HG03025 (cell line): ENCODE measurements around the gene DOK6.
"Not testable (repeated sequence)": the region's sequence is repeated elsewhere in the genome, so short reads cannot be mapped to it uniquely, and the experiment has no call there.

ENCODE experiments used
- ATAC-seq: cut with Tn5 transposase; IDR thresholded peaks from one replicate; pipeline ENCODE4 v1.9.1; 2021; ENCODE audit warnings: mild to moderate bottlenecking, moderate library complexity; ENCODE audit not compliant: unreplicated experiment, low FRiP score

The DOK6 gene

DNA sequence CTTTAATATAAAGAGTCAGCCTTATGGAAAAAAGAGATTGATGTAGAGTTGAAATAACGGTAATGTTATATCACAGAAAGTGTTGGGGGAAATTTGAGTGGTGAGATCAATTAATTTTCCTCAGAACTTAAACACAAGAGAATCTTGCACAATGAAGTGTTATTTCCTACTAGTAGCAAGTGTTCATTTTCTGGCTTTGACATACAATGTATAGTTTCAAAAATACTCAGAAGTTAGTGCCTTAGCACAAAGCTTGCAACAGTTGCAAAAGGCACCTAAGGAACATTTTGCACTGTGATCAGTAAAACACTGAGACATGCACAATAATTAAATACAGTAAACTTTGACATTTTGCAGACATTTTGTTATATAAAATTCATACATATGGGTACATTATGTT lies 385.7 kb downstream of the DOK6 start:
- no peak for ATAC-seq

DNA sequence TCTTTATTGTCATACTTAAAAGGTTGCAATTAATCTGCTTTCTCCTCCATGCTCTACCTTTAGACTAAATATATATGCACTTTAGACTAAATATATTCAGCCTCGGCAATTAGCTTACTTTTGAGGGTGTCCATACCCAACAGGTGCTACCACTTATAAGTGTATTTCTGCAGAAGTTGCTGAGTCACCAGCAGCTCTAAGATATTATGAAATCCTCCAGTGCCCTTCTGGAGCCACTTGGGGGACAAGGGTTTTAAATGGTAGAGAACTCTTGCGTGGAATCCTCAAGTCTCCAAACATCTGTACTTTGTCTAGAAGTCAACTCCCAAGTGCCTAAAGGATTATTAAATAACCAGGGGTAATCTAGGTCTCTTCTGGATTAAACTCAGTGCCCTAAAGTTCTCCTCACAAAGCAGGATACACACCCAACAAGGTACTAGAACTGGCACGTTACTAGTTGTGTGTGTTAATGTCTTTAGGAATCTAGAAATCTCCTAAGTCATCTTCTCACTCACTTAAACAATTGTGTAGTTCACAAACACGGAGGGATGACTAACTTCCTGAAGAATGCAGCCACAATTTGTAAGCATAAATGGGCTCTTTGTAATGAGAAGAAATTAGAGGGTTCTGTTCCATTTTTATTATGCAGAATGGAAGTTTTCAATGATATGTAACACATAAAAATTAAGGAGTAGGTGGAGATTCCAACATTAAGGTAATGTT lies 387.3 kb downstream of the DOK6 start:
- ATAC-seq: no peak

DNA sequence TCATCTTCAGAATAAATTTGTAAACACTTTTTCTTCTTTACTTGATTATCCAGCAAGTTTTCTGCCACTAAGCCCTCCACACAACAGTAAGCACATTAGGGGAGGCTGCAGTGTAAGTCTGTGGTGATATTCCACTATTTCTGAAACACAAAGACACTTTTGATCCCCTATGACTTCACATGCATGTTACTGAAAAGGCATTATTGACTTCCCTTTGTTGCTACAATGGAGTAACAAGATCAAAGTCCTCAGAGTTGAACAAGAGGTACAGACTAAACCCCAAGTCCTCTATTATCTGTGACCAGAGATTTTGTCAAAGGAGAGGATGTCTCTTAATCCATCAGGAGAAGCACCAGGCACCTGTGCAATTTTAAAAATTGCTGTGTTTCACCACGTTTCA lies 389.1 kb downstream of the DOK6 start:
- ATAC-seq: no peak

DNA sequence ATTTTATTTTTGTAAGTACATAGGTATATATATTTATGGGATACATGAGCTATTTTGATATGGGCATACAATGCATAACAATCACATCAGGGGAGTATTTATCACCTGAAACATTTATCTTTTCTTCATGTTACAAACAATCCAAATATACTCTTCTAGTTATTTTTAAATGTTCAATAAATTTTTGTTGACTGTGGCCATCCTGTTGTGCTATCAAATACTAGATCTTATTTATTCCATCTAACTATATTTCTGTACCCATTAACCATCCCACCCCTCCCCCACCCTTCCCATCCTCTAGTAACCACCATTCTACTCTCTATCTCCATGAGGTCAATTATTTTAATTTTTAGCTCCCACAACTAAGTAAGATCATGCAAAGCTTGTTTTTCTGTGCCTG lies 390.0 kb downstream of the DOK6 start:
- no peak for ATAC-seq

DNA sequence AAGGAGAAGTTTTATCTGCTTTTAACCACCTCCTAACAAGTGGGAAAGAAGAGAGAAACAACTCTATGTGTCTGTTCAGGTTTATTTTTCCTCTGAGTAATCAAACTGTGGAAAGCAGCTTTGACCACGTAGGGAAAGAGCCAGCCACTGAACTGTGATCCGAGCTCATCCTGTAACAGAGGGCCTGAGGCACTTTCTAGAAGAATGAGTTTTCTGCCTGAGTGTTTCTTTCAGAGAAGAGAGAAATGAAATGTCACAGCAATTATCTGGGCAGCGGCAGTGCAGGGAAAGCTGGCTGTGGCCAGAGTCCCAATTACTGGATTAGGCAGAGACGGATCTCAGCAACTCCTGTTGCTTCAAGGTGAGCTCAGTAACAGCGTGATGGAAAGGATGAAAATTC lies 395.1 kb downstream of the DOK6 start:
- ATAC-seq: no peak

DNA sequence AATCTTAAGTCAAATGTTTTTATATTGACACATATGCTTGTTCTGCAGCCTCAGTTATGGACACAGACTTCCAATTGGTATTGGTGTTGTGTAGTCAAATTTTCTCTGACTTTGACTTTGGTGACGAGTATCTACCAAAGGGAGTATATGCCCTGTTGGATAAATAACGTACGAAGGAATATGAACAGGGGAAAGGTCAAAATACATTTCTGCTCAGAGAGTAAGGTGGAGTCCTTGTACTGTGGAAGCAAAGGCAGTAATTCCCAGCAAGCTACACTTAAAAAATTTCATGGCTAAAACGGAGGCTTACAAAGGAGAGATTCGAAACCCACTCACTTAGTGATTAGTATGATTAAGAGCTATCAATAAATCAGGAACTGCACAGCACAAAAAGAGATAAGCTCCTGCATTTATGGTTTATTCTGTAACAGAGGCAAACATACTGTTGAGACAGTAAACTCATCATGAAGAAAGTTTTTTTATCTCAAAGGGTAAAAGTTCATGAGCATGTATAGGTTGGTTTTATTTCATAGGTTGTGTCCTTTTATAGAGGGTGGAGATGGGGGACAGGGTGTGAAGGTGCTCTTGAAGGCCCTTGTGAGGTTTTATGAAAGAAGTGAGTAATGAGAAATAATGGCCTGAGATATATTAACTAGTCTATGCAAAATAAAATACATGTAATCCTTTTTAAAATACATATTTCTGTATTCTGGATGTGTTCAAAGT lies 404.3 kb downstream of the DOK6 start:
- ATAC-seq: no peak

DNA sequence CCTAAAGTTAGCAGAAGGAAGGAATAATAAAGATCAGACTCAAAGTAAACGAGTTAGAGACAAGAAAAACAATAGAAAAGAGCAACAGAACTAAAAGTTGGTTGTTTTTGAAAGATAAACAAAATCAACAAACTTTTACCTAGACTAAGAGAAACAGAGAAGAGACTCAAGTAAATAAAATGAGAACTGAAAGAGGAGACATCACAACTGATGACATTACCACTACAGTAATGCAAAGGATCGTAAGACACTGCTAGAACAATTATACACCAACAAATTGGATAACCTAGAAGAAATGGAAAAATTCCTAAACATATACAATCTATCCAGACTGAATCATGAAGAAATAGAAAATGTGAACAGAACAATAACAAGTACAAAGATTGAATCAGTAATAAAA lies 407.7 kb downstream of the DOK6 start:
- ATAC-seq: no peak

DNA sequence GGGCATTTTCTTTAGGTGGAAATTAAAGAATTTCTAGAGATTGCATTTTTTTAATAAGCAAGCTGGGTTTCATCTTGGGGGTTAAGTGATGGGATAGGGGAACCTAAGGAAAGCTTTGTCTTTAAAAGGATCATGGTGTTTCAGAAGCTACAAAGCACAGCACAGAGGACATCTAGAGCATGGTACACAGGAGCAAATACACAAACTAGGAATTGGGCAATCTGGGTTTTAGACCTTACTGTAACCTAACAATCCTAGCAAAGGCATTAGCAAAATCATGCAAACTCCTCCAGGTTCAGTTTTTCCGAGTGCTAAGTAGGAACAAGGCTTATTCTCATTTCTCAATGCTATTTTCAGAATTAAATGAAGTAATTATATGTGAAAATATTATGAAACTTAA lies 412.9 kb downstream of the DOK6 start:
- no peak for ATAC-seq

DNA sequence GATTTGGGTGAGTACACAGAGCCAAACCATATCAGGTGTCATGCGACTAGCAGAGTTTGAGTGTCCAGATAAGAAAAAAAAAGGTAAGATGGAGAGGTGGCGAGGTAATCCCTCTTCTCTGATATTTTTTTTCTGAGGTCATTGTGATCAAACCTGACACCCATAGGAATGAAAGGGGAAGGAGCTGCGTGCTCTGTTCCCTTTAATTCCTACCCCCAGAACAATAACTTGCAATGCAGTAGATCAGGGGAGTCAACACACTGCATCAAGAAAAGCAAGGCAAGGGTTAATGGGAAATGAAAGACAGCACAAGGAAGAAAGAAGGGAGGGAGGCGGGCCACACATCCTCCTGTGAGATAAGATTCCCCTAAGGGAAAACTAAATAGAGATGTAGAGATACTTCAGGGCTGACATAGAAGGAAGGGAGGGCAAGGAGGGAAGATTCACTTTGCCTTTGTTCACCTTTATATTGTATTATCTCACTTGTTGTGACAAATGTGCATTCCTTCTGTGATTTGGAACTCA lies 414.2 kb downstream of the DOK6 start:
- ATAC-seq: no peak

DNA sequence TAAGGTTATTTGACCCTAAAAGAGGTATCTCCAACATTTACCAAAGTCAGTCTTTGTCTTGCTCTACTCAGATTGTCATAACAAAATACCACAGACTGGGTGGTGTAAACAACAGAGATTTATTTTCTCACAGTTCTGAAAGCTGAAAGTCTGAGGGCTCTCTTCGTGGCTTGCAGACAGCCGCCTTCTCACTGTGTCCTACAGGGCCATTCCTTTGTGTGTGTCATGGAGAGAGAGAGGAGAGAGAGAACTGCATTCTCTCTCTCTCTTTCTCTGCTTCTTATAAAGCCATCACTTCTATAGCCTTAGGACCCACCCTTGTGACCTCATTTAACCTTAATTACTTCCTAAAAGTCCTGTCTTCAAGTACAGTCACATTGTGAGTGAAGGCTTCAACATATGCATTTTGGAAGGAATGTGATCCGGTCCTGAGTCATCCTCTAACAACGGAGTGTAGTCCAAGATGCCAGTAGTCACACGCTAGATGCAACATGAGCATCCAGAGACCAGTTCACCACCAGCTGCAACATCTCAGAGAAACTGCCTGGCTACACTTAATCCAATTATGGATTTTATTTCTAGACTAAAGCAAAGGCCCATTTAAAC lies 416.8 kb downstream of the DOK6 start:
- ATAC-seq: no peak

DNA sequence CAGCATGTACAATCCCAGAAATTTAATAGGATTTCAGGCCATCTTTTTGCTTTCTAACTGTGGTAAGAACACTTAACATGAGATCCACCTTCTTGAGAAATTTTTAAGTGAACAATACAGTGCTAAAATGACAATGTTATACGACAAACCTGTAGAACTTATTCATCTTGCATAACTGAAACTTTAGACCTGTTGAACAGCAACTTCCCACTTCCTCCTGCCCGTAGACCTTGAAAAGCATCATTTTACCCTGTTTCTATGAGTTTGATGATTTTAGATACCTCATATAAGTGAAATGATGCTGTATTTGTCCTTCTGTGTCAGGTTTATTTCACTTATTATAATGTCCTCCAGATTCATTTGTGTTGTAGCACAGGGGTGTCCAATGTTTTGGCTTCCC lies 418.8 kb downstream of the DOK6 start:
- ATAC-seq: no peak

DNA sequence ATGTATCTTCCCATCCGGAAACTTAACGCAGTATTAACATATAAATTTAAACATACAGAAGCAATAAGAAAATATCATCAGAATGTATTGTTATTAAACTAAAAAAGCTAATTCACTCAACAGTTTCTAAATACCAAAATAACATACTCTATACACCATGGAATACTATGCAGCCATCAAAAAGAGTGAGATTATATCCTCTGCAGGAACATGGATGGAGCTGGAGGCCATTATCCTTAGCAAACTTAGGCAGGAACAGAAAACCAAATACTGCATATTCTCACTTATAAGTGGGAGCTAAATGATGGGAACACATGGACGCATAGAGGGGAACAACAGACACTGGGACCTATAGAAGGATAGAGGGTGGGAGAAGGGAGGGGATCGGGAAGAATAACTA lies 419.9 kb downstream of the DOK6 start:
- ATAC-seq: no peak

DNA sequence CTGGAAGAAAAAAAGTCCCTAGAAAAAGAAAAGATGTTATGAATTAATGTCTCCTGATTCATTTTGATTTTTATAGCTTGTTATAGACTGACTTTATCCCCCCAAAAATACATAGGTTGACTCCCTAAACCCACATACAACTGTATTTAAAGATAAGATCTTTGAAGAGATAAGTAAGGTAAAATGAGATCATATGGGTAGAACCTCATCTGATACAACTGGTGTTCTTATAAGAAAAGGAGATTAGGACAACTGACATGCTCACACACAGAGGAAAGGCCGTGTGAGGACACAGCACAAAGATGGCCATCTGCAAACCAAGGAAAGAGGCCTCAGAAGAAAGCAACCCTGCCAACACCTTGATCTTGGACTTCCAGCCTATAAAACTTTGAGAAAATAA lies 429.5 kb downstream of the DOK6 start:
- ATAC-seq: no peak

DNA sequence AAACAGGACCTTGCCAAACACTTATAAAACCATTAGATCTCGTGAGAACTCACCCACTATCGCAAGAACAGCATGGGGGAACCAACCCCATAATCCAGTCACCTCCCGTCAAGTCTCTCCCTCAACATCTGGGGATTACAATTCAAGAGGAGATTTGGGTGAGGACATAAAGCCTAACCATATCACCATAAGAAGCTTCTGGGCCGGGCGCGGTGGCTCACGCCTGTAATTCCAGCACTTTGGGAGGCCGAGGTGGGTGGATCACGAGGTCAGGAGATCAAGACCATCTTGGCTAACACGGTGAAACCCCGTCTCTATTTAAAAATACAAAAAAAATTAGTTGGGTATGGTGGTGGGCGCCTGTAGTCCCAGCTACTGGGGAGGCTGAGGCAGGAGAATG lies 434.3 kb downstream of the DOK6 start:
- ATAC-seq: not testable (repeated sequence)

DNA sequence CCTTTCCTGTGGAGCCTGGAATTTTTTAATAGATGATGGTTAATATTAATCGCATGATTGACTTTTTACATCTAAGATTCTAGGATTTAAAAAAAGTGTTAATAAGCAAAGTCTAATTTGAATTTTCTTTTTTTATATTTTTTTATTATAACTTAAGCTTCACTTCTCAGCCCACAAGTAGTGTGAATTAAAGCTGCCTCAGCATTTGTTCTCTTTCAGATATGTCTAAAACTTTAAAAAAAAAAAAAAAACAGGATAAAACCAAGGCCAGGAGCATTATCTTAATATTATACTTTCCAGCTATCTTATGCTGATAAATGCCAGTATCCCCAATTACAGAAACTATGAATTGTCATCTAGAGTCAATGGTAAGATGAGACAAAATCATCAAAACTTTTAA lies 437.3 kb downstream of the DOK6 start:
- ATAC-seq: no peak

DNA sequence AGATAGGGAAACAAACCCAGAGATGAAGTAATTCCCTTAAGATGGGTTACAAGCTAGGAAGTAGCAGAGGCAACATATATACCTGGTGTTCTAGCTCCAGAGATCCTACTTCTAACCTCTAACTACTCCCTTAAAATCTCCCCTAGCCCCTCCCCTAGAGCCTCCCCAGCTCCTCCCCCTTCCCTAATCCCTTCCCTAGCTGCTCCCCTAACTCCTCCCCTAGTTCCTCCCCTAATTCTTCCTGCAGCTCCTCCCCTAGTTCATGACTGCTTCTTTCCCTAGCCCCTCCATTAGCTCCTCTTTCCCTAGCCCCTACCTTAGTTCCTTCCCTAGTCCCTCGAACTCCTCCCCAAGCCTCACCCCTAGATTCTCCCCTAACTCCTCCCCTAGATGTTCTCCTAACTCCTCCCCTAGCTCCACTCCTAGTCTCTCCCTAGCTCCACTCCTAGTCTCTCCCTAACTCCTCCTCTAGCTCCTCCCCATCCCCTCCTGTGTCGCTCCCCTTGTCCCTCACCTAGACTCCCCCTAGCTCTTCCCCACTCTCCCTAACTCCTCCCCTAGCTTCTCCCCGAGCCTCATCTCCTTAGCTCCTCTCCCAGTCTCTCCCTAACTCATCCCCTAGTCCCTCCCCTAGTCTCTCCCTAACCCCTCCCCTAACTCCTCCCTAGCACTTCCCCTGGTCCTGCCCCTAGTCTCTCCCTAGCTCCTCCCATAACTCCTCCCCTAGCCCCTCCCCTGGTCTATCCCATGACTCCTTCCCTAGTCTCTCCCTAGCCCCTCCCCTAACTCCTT lies 438.1 kb downstream of the DOK6 start:
- no peak for ATAC-seq

DNA sequence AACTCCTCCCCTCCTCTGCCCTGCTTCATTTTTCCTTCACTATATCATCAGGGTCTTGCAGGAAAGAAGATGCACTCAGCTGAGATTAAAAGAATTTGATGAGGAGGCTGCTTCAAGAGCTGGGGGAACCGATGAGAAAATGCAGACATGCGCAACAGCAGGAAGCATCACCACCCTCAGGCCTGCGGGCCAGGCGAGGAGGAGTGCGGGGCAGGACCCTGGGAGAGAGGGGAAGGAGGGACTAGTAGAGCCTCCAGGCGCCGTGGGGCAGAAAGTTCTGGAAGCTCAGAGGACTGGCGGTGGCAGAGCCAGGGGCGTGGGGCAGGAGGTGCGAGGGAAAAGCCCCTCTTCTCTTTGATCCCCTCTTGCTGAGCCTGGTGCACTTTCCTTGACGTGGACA lies 438.8 kb downstream of the DOK6 start:
- no peak for ATAC-seq

DNA sequence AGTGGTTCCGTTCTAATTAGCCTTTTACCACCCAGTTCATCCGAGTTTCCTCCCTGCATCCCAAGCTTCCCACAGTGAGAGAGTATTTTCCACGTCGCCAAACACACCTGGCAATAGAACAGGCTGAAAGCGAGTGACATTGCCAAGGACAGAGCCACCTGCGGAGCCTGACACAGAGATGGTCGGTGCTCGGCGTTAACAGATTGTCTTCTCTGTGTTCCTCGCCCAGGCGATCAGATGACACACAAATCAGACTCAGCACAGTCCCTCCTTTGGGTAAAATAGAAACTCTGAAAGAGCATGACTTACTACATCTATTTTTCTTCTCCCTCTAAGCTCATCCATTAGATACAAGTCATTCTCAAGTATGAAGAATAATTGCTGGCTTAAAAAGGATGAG lies 439.3 kb downstream of the DOK6 start:
- ATAC-seq: no peak

DNA sequence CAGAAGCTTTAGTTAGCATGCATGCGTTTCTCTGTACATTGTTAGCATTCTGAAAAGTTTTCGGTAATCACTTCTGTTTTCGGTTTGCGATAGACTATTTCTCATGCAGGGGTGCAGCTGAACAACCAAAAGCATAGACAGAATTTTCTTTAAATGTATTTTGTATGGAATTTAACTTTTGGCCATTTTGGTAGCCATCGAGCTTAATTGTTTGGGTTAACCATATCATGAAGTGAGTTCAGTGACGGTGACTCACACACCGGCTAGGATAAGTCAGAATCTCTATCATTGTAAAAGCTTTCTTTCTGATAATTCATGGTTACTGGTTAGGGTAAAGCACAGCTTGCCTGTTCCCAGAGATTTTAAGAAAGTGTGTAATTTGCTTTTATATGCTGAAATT lies 439.8 kb downstream of the DOK6 start:
- no peak for ATAC-seq

DNA sequence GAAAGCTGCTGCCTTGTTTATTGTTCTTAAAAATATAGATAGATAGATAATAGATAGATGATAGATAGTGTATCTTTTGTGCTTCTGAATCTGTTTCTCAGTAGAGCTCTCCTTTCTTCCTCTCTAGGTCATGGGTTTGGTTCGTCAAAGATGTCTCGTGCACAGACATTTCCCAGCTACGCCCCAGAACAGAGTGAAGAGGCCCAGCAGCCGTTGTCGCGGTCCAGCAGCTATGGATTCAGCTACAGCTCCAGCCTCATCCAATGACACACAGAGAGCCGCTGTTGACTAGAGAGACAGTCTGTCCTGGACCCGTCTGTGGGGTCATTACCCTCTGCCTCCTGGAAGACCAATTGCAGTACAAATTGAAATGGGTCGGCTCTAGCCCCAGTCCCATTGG lies 440.4 kb downstream of the DOK6 start:
- ATAC-seq: no peak

DNA sequence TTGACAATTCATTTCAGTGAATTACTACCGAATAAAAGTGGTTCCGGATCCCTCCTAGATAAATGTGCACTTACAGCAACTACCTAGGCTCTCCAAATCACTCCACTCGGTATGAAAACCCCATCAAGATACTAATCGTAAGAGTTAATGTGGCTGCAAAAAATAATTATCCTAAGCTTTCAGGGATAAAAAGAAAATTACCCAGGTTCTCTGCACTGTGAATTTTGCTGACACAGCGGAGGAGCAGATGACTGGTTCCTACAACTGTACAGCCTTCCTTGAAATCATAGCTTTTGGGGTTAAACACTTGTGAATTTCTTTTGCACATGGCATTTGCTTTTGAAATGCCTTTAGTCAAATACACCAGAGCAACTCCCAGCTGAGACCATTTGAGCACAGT lies 442.3 kb downstream of the DOK6 start:
- ATAC-seq: no peak
